Osteocyte (in vitro differentiated cells): ENCODE data around the gene CDC42EP4. TPM values are rescaled to one million over a fixed set of nuclear protein-coding genes. Genes with fewer than 3 reads are reported as not detected.
"Not testable (repeated sequence)": the region's sequence is repeated elsewhere in the genome, so short reads cannot be mapped to it uniquely, and the experiment has no call there.

Experiments used
- DNase-seq: peaks from one replicate; pipeline ENCODE4 v3.0.0; 2021; ENCODE audit warnings: mixed read lengths; ENCODE audit not compliant: unreplicated experiment; ENCODE audit errors: extremely low spot score
- H3K27ac Mint-ChIP-seq: one replicate; pipeline ENCODE4 v1.8.0; 2021; ENCODE audit warnings: mild to moderate bottlenecking, mixed read lengths; ENCODE audit not compliant: unreplicated experiment
- H3K27me3 Mint-ChIP-seq: one replicate; pipeline ENCODE4 v1.8.0; 2021; ENCODE audit warnings: mixed read lengths; ENCODE audit not compliant: unreplicated experiment
- H3K36me3 Mint-ChIP-seq: one replicate; pipeline ENCODE4 v1.8.0; 2021; ENCODE audit warnings: mixed read lengths; ENCODE audit not compliant: unreplicated experiment
- H3K4me1 Mint-ChIP-seq: one replicate; pipeline ENCODE4 v1.8.0; 2021; ENCODE audit warnings: mixed read lengths; ENCODE audit not compliant: unreplicated experiment
- H3K4me3 Mint-ChIP-seq: one replicate; pipeline ENCODE4 v1.8.0; 2021; ENCODE audit warnings: mild to moderate bottlenecking, moderate library complexity, mixed read lengths; ENCODE audit not compliant: unreplicated experiment
- H3K9me3 Mint-ChIP-seq: one replicate; pipeline ENCODE4 v1.8.0; 2021; ENCODE audit warnings: mixed read lengths; ENCODE audit not compliant: unreplicated experiment
- CTCF ChIP-seq: fragments of 200-600 bp; sonication (generic); IDR thresholded peaks from 2 replicates; pipeline ENCODE4 v1.5.0; 2021; ENCODE audit warnings: antibody characterized with exemption, mild to moderate bottlenecking, moderate library complexity
- total RNA-seq: library from RNA; stranded (reverse); gene quantifications from 2 replicates; pipeline ENCODE4 v1.2.1, GENCODE V29; 2021

CDC42EP4 gene
- total RNA-seq, 1 donor from 2014 or later = 32.0 TPM

DNA sequence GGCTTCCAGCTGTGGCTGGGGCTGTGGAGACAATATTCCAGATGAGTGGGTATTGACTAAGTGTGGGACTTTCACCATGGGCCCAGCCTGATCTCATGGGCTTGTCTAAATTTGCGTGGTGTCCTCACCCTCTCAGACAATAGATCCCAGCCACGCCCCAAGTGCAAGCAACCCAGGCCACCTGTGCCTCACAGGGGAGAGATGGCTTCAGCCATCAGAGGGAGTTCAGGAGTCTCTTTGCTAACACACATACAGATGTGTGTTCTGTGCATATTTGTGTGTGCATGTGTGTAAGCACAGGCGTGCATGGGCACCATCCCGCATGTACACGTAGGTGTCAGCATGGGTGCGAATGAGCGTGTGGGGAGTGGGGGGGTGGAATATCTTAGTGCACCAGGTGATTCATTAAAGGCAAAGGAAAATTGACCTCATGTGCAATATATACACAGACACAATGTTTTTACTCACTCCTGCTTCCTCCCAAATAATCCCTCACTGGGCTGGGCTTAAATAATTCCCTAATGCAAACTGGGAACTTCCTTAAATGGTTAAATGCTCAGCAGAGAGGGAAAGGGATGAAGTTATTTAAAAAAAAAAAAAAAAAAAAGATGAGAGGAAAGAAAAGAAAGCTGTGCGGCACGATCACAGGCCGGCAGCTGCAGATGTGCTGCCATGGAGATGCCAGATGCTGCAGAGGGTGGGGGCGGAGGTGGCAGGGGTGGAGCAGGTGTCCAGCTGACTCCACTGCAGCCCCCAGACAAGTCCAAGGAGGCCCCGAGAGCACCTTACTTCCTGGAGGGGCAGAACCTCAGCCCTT, 24.0 kb upstream of the CDC42EP4 start:
- H3K4me1 Mint-ChIP-seq = peaks cover 30% of the 10 kb centered on the region
- DNase-seq = no peak

DNA sequence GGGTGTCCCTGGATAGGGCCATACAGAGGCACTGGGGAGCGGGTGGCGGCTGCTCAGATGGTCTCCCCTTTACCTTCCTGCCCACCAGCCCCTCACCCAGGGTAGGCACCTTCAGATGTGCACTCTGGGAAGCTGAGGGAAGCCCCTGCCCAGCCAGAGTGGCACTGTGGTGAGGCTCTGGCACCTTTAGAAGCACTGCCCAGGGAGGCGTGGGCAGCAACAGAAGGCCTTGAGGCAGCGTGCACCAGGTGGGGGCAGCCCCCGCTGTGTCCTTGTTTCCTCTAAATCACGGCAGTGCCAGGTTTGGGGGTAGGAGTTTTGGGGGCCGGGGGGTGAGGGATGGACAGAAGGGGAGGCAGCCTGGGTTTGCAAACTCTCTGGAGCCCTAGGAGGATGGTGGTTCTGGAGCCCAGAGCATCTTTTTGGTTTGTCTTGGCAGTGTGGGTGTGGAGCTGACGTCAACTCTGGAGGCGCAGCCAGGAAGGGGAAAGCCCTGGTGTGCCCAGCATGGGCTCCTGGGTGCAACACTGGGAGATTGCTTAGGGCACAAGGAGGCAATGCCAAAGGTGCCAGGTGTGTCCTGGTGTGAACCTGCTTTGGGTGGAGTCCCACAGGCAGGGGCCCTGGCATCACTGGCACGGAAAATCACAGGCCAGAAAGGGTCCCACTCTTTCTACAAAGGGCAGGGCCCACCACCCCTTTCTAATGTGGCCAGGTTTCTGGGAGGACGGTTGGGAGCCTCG, 23.1 kb upstream of the CDC42EP4 start:
- Mint-ChIP-seq H3K27ac (no peak overlapping the region), H3K4me3 (no peak overlapping the region), H3K9me3 (no peaks in the 10 kb centered on the region), H3K27me3 (no peaks in the 10 kb centered on the region), H3K36me3 (no peaks in the 10 kb centered on the region), H3K4me1 (peaks cover 25% of the 10 kb centered on the region)
- TF ChIP-seq CTCF = no peak
- DNase-seq = no peak

More for the DNA sequence above, 24.0 kb upstream of the CDC42EP4 start:
- no peaks in the 10 kb centered on the region for H3K36me3 Mint-ChIP-seq
- H3K27ac Mint-ChIP-seq = no peak overlapping the region
- TF ChIP-seq CTCF = no peak
- H3K9me3 Mint-ChIP-seq = no peaks in the 10 kb centered on the region
- H3K4me3 Mint-ChIP-seq = no peak overlapping the region
- H3K27me3 Mint-ChIP-seq = no peaks in the 10 kb centered on the region

DNA sequence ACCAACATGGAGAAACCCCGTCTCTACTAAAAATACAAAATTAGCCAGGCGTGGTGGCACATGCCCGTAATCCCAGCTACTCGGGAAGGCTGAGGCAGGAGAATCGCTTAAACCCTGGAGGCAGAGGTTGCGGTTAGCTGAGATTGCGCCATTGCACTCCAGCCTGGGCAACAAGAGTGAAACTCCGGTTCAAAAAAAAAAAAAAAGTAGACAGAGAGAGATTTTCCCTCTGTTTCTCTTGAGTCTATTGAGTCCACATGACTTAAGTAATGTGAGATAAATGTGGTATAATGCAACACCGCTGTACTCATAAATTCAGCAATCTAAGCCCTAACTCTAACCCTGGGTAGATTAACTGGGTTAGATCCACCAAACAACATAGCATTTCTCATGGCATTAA, 21.6 kb upstream of the CDC42EP4 start:
- not testable (repeated sequence) for H3K36me3 Mint-ChIP-seq, H3K27me3 Mint-ChIP-seq, H3K4me3 Mint-ChIP-seq, H3K9me3 Mint-ChIP-seq, H3K27ac Mint-ChIP-seq, DNase-seq
- peaks cover 15% of the 10 kb centered on the region for H3K4me1 Mint-ChIP-seq

- TF ChIP-seq CTCF = no peak
- Mint-ChIP-seq H3K27ac (no peak overlapping the region), H3K9me3 (no peaks in the 10 kb centered on the region), H3K4me3 (no peak overlapping the region), H3K27me3 (no peaks in the 10 kb centered on the region), H3K4me1 (no peaks in the 10 kb centered on the region), H3K36me3 (no peaks in the 10 kb centered on the region)
- DNase-seq = no peak
Observed at GRCh38 chr17:73331060-73331459, 19.3 kb upstream of the CDC42EP4 start.

DNA sequence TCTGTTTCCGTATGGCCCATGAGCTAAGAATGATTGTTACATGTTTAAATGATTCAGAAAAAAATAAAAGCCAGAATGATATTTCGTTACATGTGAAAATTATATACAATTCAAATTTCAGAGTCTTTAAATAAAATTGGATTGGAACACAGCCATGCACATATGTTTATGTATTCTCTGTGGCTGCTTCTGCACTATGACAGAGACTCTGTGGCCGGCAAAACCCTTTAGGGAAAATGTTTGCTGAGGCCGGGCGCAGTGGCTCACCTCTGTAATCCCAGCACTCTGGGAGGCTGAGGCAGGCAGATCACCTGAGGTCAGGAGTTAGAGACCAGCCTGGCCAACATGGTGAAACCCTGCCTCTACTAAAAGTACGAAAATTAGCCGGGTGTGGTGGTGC, 15.9 kb upstream of the CDC42EP4 start:
- H3K27ac Mint-ChIP-seq = no peak overlapping the region
- H3K27me3 Mint-ChIP-seq = peaks cover 2% of the 10 kb centered on the region
- H3K4me1 Mint-ChIP-seq = peaks cover 23% of the 10 kb centered on the region

More for the DNA sequence above, 15.9 kb upstream of the CDC42EP4 start:
- H3K9me3 Mint-ChIP-seq = no peaks in the 10 kb centered on the region
- TF ChIP-seq CTCF = no peak
- no peak for DNase-seq
- no peaks in the 10 kb centered on the region for H3K36me3 Mint-ChIP-seq
- H3K4me3 Mint-ChIP-seq = no peak overlapping the region
